ENCODE measurements around the gene KIAA1549. TPM values are rescaled to one million over a fixed set of nuclear protein-coding genes. Genes with fewer than 3 reads are reported as not detected.
"Not testable (repeated sequence)": the region's sequence is repeated elsewhere in the genome, so short reads cannot be mapped to it uniquely, and the experiment has no call there.

Gene KIAA1549
- polyA plus RNA-seq, 3 donors, result 13.1 to 15.3 (median 13.6) TPM

- DNase-seq (ENCODE audit: extremely low read depth in 1 of 11, low read depth in 9 of 11, low spot score in 4 of 11), result no peak
Observed at GRCh38 chr7:138978541-138979184, 2.5 kb downstream of the KIAA1549 start.

GRCh38 chr7:138976161-138976560, 5.0 kb downstream of the KIAA1549 start:
- DNase-seq (ENCODE audit: extremely low read depth in 1 of 11, low read depth in 9 of 11, low spot score in 4 of 11), result not testable (repeated sequence)

GRCh38 chr7:138975343-138976104, 5.7 kb downstream of the KIAA1549 start:
- no peak for DNase-seq (ENCODE audit: extremely low read depth in 1 of 11, low read depth in 9 of 11, low spot score in 4 of 11)

GRCh38 chr7:138974675-138975292, 6.4 kb downstream of the KIAA1549 start:
- DNase-seq (ENCODE audit: extremely low read depth in 1 of 11, low read depth in 9 of 11, low spot score in 4 of 11), result no peak

GRCh38 chr7:138974103-138974502, 7.1 kb downstream of the KIAA1549 start:
- no peak for DNase-seq (ENCODE audit: extremely low read depth in 1 of 11, low read depth in 9 of 11, low spot score in 4 of 11)

- no peak for DNase-seq (ENCODE audit: extremely low read depth in 1 of 11, low read depth in 9 of 11, low spot score in 4 of 11)
Observed at GRCh38 chr7:138970952-138971351, 10.2 kb downstream of the KIAA1549 start.

GRCh38 chr7:138970446-138970845, 10.7 kb downstream of the KIAA1549 start:
- DNase-seq (ENCODE audit: extremely low read depth in 1 of 11, low read depth in 9 of 11, low spot score in 4 of 11), result no peak

DNA sequence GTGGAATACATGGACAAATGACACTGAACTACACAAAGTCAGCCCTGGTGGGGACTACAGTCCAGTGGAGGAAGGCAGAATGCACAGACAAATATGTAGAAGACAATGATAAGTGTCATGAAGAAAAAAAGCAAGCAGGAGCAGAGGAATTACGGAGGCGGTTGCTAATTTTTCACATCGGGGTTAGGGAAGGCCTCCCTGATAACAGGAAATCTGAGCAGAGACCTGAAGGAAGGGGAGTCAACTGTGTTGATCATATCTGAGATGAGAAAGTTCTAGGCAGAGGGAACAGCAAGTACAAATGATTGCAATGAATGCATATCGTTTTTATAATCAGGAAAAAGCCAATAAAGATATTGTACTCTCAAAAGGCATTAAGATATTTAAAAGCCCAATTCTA, 14.0 kb downstream of the KIAA1549 start:
- no peak for DNase-seq (ENCODE audit: extremely low read depth in 1 of 11, low read depth in 9 of 11, low spot score in 4 of 11)

- DNase-seq (ENCODE audit: extremely low read depth in 1 of 11, low read depth in 9 of 11, low spot score in 4 of 11), result no peak
Observed at GRCh38 chr7:138964624-138965436, 16.4 kb downstream of the KIAA1549 start.

- no peak for DNase-seq (ENCODE audit: extremely low read depth in 1 of 11, low read depth in 9 of 11, low spot score in 4 of 11)
Observed at GRCh38 chr7:138963675-138964074, 17.5 kb downstream of the KIAA1549 start.

GRCh38 chr7:138962561-138963270, 18.5 kb downstream of the KIAA1549 start:
- DNase-seq (ENCODE audit: extremely low read depth in 1 of 11, low read depth in 9 of 11, low spot score in 4 of 11), result no peak

DNA sequence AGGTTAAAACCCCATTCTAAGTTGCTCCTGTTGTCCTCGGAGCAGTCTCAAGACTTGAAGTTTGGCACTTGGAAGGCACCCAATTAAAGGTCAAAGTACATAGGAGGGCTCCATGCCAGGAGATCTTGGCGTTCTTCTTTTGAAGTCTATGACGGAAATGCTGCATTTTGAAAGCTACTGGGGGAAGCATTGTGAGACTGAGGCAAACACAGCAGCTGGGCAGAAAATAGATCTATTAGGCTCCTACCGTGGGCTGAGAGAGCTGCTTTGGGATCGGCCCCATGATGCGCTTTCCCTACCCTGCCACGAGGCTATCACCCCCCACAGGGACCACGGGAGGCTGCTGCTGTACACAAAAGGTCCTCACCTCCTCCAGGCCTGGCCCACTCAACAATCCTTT, 20.0 kb downstream of the KIAA1549 start:
- no peak for DNase-seq (ENCODE audit: extremely low read depth in 1 of 11, low read depth in 9 of 11, low spot score in 4 of 11)

- no peak for DNase-seq (ENCODE audit: extremely low read depth in 1 of 11, low read depth in 9 of 11, low spot score in 4 of 11)
Observed at GRCh38 chr7:138958391-138958956, 22.7 kb downstream of the KIAA1549 start.

- DNase-seq (ENCODE audit: extremely low read depth in 1 of 11, low read depth in 9 of 11, low spot score in 4 of 11), result no peak
Observed at GRCh38 chr7:138957753-138958390, 23.3 kb downstream of the KIAA1549 start.

GRCh38 chr7:138957217-138957616, 24.0 kb downstream of the KIAA1549 start:
- no peak for DNase-seq (ENCODE audit: extremely low read depth in 1 of 11, low read depth in 9 of 11, low spot score in 4 of 11)

- DNase-seq (ENCODE audit: extremely low read depth in 1 of 11, low read depth in 9 of 11, low spot score in 4 of 11), result no peak
Observed at GRCh38 chr7:138954545-138955475, 26.4 kb downstream of the KIAA1549 start.

GRCh38 chr7:138952791-138953190, 28.4 kb downstream of the KIAA1549 start:
- no peak for DNase-seq (ENCODE audit: extremely low read depth in 1 of 11, low read depth in 9 of 11, low spot score in 4 of 11)
